ENCODE measurements around the gene TBCK. TPM values are rescaled to one million over a fixed set of nuclear protein-coding genes. Genes with fewer than 3 reads are reported as not detected.

TBCK gene
- total and polyA plus RNA-seq, 2 of the 13 experiments (the other 11 are each of a cell fraction or from before 2014, with no cell fraction given): 51.0 to 62.4 TPM

- no peak for TF ChIP-seq ZNF407 (CRISPR knock-in tag; IDR thresholded peaks at IDR 0.05; ENCODE audit: not compliant biosample characterization)
- TF ChIP-seq, protein P1, sequence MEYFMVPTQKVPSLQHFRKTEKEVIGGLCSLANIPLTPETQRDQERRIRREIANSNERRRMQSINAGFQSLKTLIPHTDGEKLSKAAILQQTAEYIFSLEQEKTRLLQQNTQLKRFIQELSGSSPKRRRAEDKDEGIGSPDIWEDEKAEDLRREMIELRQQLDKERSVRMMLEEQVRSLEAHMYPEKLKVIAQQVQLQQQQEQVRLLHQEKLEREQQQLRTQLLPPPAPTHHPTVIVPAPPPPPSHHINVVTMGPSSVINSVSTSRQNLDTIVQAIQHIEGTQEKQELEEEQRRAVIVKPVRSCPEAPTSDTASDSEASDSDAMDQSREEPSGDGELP (IDR thresholded peaks at IDR 0.05; ENCODE audit: borderline replicate concordance, low read depth): no peak
- TF ChIP-seq ZFYVE20 (CRISPR knock-in tag; IDR thresholded peaks at IDR 0.05; ENCODE audit: borderline replicate concordance, low read depth): no peak
- TF ChIP-seq ZKSCAN8 (CRISPR knock-in tag; IDR thresholded peaks at IDR 0.05; ENCODE audit: borderline replicate concordance): peak; percentile 63; the same call in 1 of the 2 replicates
- peak; percentile 47; the same call in 1 of the 2 replicates for TF ChIP-seq REPIN1 (CRISPR knock-in tag; IDR thresholded peaks at IDR 0.05; ENCODE audit: borderline replicate concordance, low read depth)
- no peak for TF ChIP-seq ZBTB38 (CRISPR knock-in tag; IDR thresholded peaks at IDR 0.05)
- TF ChIP-seq CBFB (CRISPR knock-in tag; IDR thresholded peaks at IDR 0.05): 0 out of 2 replicates have a peak, but pooled peaks have one; percentile 33
- TF ChIP-seq ZNF558 (CRISPR knock-in tag; IDR thresholded peaks at IDR 0.05; ENCODE audit: borderline replicate concordance): no peak
- TF ChIP-seq ARID2 (CRISPR knock-in tag; IDR thresholded peaks at IDR 0.05; ENCODE audit: borderline replicate concordance): no peak
- TF ChIP-seq CEBPG (CRISPR knock-in tag; IDR thresholded peaks at IDR 0.05): 0 out of 2 replicates have a peak, but pooled peaks have one; percentile 6
- TF ChIP-seq, protein P2, sequence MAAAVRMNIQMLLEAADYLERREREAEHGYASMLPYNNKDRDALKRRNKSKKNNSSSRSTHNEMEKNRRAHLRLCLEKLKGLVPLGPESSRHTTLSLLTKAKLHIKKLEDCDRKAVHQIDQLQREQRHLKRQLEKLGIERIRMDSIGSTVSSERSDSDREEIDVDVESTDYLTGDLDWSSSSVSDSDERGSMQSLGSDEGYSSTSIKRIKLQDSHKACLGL (CRISPR knock-in tag; IDR thresholded peaks at IDR 0.05): no peak
- TF ChIP-seq DMAP1 (CRISPR knock-in tag; IDR thresholded peaks at IDR 0.05): peak; percentile 46; the same call in 1 of the 2 replicates
- TF ChIP-seq CREM (IDR thresholded peaks at IDR 0.05): peak; percentile 52
- no peak for TF ChIP-seq CREM (CRISPR knock-in tag; IDR thresholded peaks at IDR 0.05)
- peak; percentile 48; the same call in 1 of the 2 replicates for TF ChIP-seq SIX4 (CRISPR knock-in tag; IDR thresholded peaks at IDR 0.05)
- no peak for TF ChIP-seq ZNF660 (CRISPR knock-in tag; IDR thresholded peaks at IDR 0.05; ENCODE audit: borderline replicate concordance, low read depth)
- TF ChIP-seq, protein P3, sequence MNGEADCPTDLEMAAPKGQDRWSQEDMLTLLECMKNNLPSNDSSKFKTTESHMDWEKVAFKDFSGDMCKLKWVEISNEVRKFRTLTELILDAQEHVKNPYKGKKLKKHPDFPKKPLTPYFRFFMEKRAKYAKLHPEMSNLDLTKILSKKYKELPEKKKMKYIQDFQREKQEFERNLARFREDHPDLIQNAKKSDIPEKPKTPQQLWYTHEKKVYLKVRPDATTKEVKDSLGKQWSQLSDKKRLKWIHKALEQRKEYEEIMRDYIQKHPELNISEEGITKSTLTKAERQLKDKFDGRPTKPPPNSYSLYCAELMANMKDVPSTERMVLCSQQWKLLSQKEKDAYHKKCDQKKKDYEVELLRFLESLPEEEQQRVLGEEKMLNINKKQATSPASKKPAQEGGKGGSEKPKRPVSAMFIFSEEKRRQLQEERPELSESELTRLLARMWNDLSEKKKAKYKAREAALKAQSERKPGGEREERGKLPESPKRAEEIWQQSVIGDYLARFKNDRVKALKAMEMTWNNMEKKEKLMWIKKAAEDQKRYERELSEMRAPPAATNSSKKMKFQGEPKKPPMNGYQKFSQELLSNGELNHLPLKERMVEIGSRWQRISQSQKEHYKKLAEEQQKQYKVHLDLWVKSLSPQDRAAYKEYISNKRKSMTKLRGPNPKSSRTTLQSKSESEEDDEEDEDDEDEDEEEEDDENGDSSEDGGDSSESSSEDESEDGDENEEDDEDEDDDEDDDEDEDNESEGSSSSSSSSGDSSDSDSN (CRISPR knock-in tag; IDR thresholded peaks at IDR 0.05): no peak
Measured at GRCh38 chr4:105998171-105999063, 317.6 kb downstream of the TBCK start (continued).
